HepG2 (cell line): Measurements from ENCODE around the gene TMEM61. TPM values are rescaled to one million over a fixed set of nuclear protein-coding genes. Genes with fewer than 3 reads are reported as not detected.

Experiments used
- ATF4 ChIP-seq, 2 experiments: fragments of 450-650 bp in 1 of 2; sonication (generic) in 1 of 2; formaldehyde crosslinking; IDR thresholded peaks; 2 replicates each; pipeline versions ENCODE4 v1.5.0 to v1.8.0; 2020 to 2022; ENCODE audit warnings: mild to moderate bottlenecking in 1 of 2, missing genetic modification reagents in 1 of 2
- CC2D1A ChIP-seq: sonication (generic); formaldehyde crosslinking; IDR thresholded peaks from 2 replicates; pipeline ENCODE4 v1.8.1; 2023; ENCODE audit warnings: mild to moderate bottlenecking, missing genetic modification reagents
- CCDC6 ChIP-seq: sonication (generic); formaldehyde crosslinking; IDR thresholded peaks from 2 replicates; pipeline ENCODE4 v1.8.1; 2022; ENCODE audit warnings: mild to moderate bottlenecking, missing genetic modification reagents, moderate library complexity
- FOXA1 ChIP-seq, 2 experiments: fragments of 450-650 bp in 1 of 2; sonication (generic) in 1 of 2; formaldehyde crosslinking in 1 of 2; IDR thresholded peaks; 2 replicates each; pipeline versions ENCODE4 v1.4.0 to v1.6.1; 2016 to 2020; ENCODE audit warnings: missing genetic modification reagents in 1 of 2
- HINFP ChIP-seq: sonication (generic); formaldehyde crosslinking; IDR thresholded peaks from 2 replicates; pipeline ENCODE4 v1.4.0; 2020; ENCODE audit warnings: low read depth, mild to moderate bottlenecking, missing genetic modification reagents
- KDM2A ChIP-seq: sonication (generic); formaldehyde crosslinking; IDR thresholded peaks from 2 replicates; pipeline ENCODE4 v1.4.0; 2020; ENCODE audit warnings: low read depth, missing genetic modification reagents, borderline replicate concordance
- MEIS1 ChIP-seq: sonication (generic); formaldehyde crosslinking; IDR thresholded peaks from 2 replicates; pipeline ENCODE4 v1.9.0; 2021; ENCODE audit warnings: mild to moderate bottlenecking, missing genetic modification reagents, moderate library complexity, borderline replicate concordance
- MEIS2 ChIP-seq: sonication (generic); formaldehyde crosslinking; IDR thresholded peaks from 2 replicates; pipeline ENCODE4 v1.9.0; 2021; ENCODE audit warnings: mild to moderate bottlenecking, missing genetic modification reagents
- MTF2 ChIP-seq: sonication (generic); formaldehyde crosslinking; IDR thresholded peaks from 2 replicates; pipeline ENCODE4 v1.5.0; 2020; ENCODE audit warnings: missing genetic modification reagents, borderline replicate concordance
- REL ChIP-seq: sonication (generic); formaldehyde crosslinking; conservative IDR thresholded peaks from 2 replicates; pipeline ENCODE4 v1.8.0; 2022; ENCODE audit warnings: mild to moderate bottlenecking, missing genetic modification reagents, moderate library complexity
- RNF2 ChIP-seq: fragments of 450-650 bp; conservative IDR thresholded peaks from 2 replicates; pipeline ENCODE4 v1.6.1; 2016; ENCODE audit warnings: low read depth
- STAT5B ChIP-seq: sonication (generic); formaldehyde crosslinking; IDR thresholded peaks from 2 replicates; pipeline ENCODE4 v1.4.0; 2020; ENCODE audit warnings: missing genetic modification reagents
- TFDP2 ChIP-seq: sonication (generic); formaldehyde crosslinking; IDR thresholded peaks from 2 replicates; pipeline ENCODE4 v1.4.0; 2020; ENCODE audit warnings: missing genetic modification reagents
- ZBTB42 ChIP-seq: sonication (generic); formaldehyde crosslinking; IDR thresholded peaks from 2 replicates; pipeline ENCODE4 v1.5.0; 2020; ENCODE audit warnings: mild to moderate bottlenecking, missing genetic modification reagents
- ZNF12 ChIP-seq: sonication (generic); formaldehyde crosslinking; IDR thresholded peaks from 2 replicates; pipeline ENCODE4 v1.5.0; 2020; ENCODE audit warnings: missing genetic modification reagents
- ZNF232 ChIP-seq: sonication (generic); formaldehyde crosslinking; IDR thresholded peaks from 2 replicates; pipeline ENCODE4 v1.4.0; 2020; ENCODE audit warnings: missing genetic modification reagents, borderline replicate concordance
- ZNF275 ChIP-seq: sonication (generic); formaldehyde crosslinking; IDR thresholded peaks from 2 replicates; pipeline ENCODE4 v1.8.0; 2022; ENCODE audit warnings: missing genetic modification reagents, mild to moderate bottlenecking, inconsistent platforms, borderline replicate concordance
- ZNF30 ChIP-seq: sonication (generic); formaldehyde crosslinking; IDR thresholded peaks from 2 replicates; pipeline ENCODE4 v1.5.0; 2020; ENCODE audit warnings: mild to moderate bottlenecking, missing genetic modification reagents
- ZNF33B ChIP-seq: sonication (generic); formaldehyde crosslinking; IDR thresholded peaks from 2 replicates; pipeline ENCODE4 v1.5.1; 2020; ENCODE audit warnings: mild to moderate bottlenecking, missing genetic modification reagents
- ZNF569 ChIP-seq: sonication (generic); formaldehyde crosslinking; IDR thresholded peaks from 2 replicates; pipeline ENCODE4 v1.5.0; 2020; ENCODE audit warnings: mild to moderate bottlenecking, missing genetic modification reagents, moderate library complexity, borderline replicate concordance
- ZNF614 ChIP-seq: IDR thresholded peaks from 2 replicates; pipeline ENCODE4 v1.6.1; 2018; ENCODE audit warnings: missing biosample characterization, missing genetic modification reagents, inconsistent platforms, borderline replicate concordance
- ZNF737 ChIP-seq: sonication (generic); formaldehyde crosslinking; IDR thresholded peaks from 2 replicates; pipeline ENCODE4 v1.5.0; 2020; ENCODE audit warnings: missing genetic modification reagents, mild to moderate bottlenecking, borderline replicate concordance
- ZNF841 ChIP-seq: sonication (generic); formaldehyde crosslinking; IDR thresholded peaks from 2 replicates; pipeline ENCODE4 v1.8.1; 2023; ENCODE audit warnings: missing genetic modification reagents, borderline replicate concordance
- polyA plus RNA-seq, 8 experiments: library from polyadenylated mRNA; depleted of rRNA in 3 of 8; stranded (reverse) in 7 of 8; unstranded in 1 of 8; fragments of >200 nt; fragmentation: Illumina TruSeq in 4 of 8; extraction: Trizol in 4 of 8; gene quantifications; 2 replicates each; pipeline versions ENCODE4 v1.2.1 to v1.2.3, GENCODE V29; 2011 to 2016; ENCODE audit warnings: low read depth in 4 of 8, missing spikeins in 1 of 8, mixed read lengths in 1 of 8; ENCODE audit not compliant: insufficient read depth in 1 of 8
- total RNA-seq, 5 experiments: library from RNA; depleted of rRNA; stranded (reverse); fragments of >200 nt; fragmentation: Illumina TruSeq; extraction: Trizol; gene quantifications; 2 replicates each; pipeline ENCODE4 v1.2.3, GENCODE V29; 2016; ENCODE audit warnings: low read depth in 1 of 5
- TF ChIP-seq, protein P1 (sequence below): sonication (generic); formaldehyde crosslinking; IDR thresholded peaks from 2 replicates; pipeline ENCODE4 v1.4.0; 2020; ENCODE audit warnings: missing genetic modification reagents
- TF ChIP-seq, protein P2 (sequence below): IDR thresholded peaks from 2 replicates; pipeline ENCODE4 v1.6.1; 2016; ENCODE audit warnings: mild to moderate bottlenecking, missing biosample characterization, missing genetic modification reagents

TMEM61 gene
- total and polyA plus RNA-seq, 2 of the 13 experiments (the other 11 are each of a cell fraction or from before 2014, with no cell fraction given), result not detected

GRCh38 chr1:54996359-54996868, 16.0 kb downstream of the TMEM61 start (continued):
- TF ChIP-seq ATF4 (CRISPR knock-in tag; IDR thresholded peaks at IDR 0.05), result no peak
- TF ChIP-seq RNF2, result no peak
- 0 out of 2 replicates have a peak, but pooled peaks have one; percentile 28 for TF ChIP-seq REL (CRISPR knock-in tag)
- TF ChIP-seq KDM2A (CRISPR knock-in tag), result peak; percentile 44; the same call in 1 of the 2 replicates
- no peak for TF ChIP-seq ZNF614 (CRISPR knock-in tag)
- TF ChIP-seq TFDP2, result no peak
- TF ChIP-seq MEIS1 (CRISPR knock-in tag), result no peak
- TF ChIP-seq STAT5B (CRISPR knock-in tag), result no peak
- no peak for TF ChIP-seq HINFP (CRISPR knock-in tag)
- no peak for TF ChIP-seq ZBTB42 (CRISPR knock-in tag)
- TF ChIP-seq, protein P1, sequence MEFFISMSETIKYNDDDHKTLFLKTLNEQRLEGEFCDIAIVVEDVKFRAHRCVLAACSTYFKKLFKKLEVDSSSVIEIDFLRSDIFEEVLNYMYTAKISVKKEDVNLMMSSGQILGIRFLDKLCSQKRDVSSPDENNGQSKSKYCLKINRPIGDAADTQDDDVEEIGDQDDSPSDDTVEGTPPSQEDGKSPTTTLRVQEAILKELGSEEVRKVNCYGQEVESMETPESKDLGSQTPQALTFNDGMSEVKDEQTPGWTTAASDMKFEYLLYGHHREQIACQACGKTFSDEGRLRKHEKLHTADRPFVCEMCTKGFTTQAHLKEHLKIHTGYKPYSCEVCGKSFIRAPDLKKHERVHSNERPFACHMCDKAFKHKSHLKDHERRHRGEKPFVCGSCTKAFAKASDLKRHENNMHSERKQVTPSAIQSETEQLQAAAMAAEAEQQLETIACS (CRISPR knock-in tag), result no peak
- no peak for TF ChIP-seq ZNF30
- TF ChIP-seq CC2D1A (CRISPR knock-in tag), result no peak
- no peak for TF ChIP-seq MTF2 (CRISPR knock-in tag)
- TF ChIP-seq ZNF12 (CRISPR knock-in tag), result no peak
- TF ChIP-seq ZNF841 (CRISPR knock-in tag), result no peak
- no peak for TF ChIP-seq ZNF275 (CRISPR knock-in tag)
- TF ChIP-seq ZNF33B, result no peak
- no peak for TF ChIP-seq ZNF232 (CRISPR knock-in tag)
- TF ChIP-seq ZNF569 (CRISPR knock-in tag), result no peak
- no peak for TF ChIP-seq CCDC6 (CRISPR knock-in tag)
- TF ChIP-seq, protein P2, sequence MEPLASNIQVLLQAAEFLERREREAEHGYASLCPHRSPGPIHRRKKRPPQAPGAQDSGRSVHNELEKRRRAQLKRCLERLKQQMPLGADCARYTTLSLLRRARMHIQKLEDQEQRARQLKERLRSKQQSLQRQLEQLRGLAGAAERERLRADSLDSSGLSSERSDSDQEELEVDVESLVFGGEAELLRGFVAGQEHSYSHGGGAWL (CRISPR knock-in tag), result no peak
- TF ChIP-seq FOXA1 (IDR thresholded peaks at IDR 0.05), result no peak
- TF ChIP-seq FOXA1 (CRISPR knock-in tag; IDR thresholded peaks at IDR 0.05), result no peak
- no peak for TF ChIP-seq MEIS2
- TF ChIP-seq ZNF737, result no peak
